Progenitor cell of endocrine pancreas (in vitro differentiated cells): ENCODE measurements around the gene ADGRD2. TPM values are rescaled to one million over a fixed set of nuclear protein-coding genes. Genes with fewer than 3 reads are reported as not detected.

Source experiments
- DNase-seq: peaks from one replicate; pipeline ENCODE4 v3.0.0; 2021; ENCODE audit warnings: low spot score; ENCODE audit not compliant: unreplicated experiment
- H3K27ac Mint-ChIP-seq: 2 replicates; pipeline ENCODE4 v1.8.0; 2021; ENCODE audit warnings: mild to moderate bottlenecking, moderate library complexity, mixed read lengths
- H3K27me3 Mint-ChIP-seq: 2 replicates; pipeline ENCODE4 v1.8.0; 2021; ENCODE audit warnings: mixed read lengths
- H3K36me3 Mint-ChIP-seq: 2 replicates; pipeline ENCODE4 v1.8.0; 2022; ENCODE audit warnings: mixed read lengths; ENCODE audit not compliant: insufficient read depth
- H3K4me1 Mint-ChIP-seq: 2 replicates; pipeline ENCODE4 v1.8.0; 2021; ENCODE audit warnings: low read depth, mixed read lengths
- H3K4me3 Mint-ChIP-seq: 2 replicates; pipeline ENCODE4 v1.8.0; 2021; ENCODE audit warnings: low read depth, mild to moderate bottlenecking, moderate library complexity, mixed read lengths
- H3K9me3 Mint-ChIP-seq: 2 replicates; pipeline ENCODE4 v1.8.0; 2021; ENCODE audit warnings: low read depth, mixed read lengths
- CTCF ChIP-seq: fragments of 200-600 bp; sonication (generic); IDR thresholded peaks from one replicate; pipeline ENCODE4 v1.5.0; 2021; ENCODE audit warnings: antibody characterized with exemption, mild to moderate bottlenecking; ENCODE audit not compliant: unreplicated experiment
- long read RNA-seq: library from polyadenylated mRNA; unstranded; transcript quantifications from one replicate; pipeline ENCODE4 v2.0.0, GENCODE V29; 2020
- total RNA-seq: library from RNA; stranded (reverse); gene quantifications from 2 replicates; pipeline ENCODE4 v1.2.1, GENCODE V29; 2021

Gene ADGRD2, protein sequence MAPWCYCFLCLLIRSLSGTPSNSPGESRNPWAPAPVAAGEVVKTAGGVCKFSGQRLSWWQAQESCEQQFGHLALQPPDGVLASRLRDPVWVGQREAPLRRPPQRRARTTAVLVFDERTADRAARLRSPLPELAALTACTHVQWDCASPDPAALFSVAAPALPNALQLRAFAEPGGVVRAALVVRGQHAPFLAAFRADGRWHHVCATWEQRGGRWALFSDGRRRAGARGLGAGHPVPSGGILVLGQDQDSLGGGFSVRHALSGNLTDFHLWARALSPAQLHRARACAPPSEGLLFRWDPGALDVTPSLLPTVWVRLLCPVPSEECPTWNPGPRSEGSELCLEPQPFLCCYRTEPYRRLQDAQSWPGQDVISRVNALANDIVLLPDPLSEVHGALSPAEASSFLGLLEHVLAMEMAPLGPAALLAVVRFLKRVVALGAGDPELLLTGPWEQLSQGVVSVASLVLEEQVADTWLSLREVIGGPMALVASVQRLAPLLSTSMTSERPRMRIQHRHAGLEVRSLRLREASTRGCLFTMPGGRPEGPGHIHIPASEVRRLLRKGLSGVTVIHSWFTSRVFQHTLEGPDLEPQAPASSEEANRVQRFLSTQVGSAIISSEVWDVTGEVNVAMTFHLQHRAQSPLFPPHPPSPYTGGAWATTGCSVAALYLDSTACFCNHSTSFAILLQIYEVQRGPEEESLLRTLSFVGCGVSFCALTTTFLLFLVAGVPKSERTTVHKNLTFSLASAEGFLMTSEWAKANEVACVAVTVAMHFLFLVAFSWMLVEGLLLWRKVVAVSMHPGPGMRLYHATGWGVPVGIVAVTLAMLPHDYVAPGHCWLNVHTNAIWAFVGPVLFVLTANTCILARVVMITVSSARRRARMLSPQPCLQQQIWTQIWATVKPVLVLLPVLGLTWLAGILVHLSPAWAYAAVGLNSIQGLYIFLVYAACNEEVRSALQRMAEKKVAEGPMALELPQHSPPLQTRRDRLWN
- not detected in 2 replicates for total RNA-seq
- long read RNA-seq = 0 reads

DNA sequence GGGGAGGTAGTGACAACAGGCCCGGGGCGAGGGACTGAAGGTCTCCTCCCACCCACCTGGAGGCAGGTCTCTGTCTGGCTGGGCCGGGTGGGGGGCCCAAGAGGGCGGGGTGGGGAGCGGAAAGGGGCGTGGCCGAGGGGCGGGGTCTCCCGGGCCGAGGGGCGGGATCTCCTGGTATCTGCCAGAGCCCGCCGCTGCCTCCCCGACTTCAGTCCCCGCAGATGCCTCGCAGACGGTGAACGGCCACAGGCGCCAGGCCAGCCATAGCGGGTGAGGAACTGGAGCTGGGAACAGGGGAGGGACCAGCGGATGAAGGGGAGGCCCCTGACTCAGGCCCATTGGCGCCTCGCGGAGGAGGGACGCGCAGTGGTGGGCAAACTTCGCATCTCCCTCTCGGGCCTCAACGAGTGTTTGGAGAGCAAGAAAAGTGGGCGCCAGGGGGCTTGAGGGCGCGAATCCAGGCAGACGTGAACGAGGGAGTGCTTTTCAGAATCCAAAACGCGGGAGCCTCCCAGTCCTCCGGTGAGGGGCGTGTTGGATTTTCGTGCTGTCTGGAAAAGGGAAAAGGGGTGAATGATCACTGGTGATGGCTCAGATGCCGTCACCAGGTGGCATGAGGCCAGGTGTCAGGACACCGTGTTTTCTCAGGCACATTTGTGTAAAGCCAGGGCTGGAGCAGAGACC lies at the start of gene ADGRD2:
TSS of gene ADGRD2 (plus strand) at position 211 of the 684 bp plus-strand sequence. CDS start 1,216 bp downstream, outside the sequence.
- Mint-ChIP-seq H3K4me1 (peaks cover 4% of the 10 kb centered on the region), H3K27me3 (peaks cover 51% of the 10 kb centered on the region), H3K36me3 (no peaks in the 10 kb centered on the region), H3K27ac (no peak within 1 kb of the TSS), H3K4me3 (peak within 1 kb of the TSS; percentile 53), H3K9me3 (no peaks in the 10 kb centered on the region)
- peak; percentile 39 for DNase-seq
- no peak for TF ChIP-seq CTCF

DNA sequence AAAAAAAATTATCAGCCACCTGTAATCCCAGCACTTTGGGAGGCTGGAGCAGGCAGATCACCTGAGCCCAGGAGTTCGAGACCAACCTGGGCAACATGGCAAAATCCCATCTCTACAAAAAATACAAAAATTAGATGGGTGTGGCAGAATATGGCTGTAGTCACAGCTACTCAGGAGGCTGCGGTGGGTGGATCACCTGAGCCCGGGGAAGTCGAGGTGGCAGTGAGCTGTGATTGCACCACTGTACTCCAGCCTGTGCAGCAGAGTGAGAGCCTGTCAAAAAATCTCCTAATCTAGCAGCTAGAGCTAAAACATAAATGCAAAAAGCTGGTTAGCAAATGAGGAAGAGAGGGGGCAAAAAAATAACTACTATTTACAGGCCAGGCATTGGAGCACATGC lies 47.0 kb upstream of the ADGRD2 start:
- Mint-ChIP-seq H3K27me3 (no peaks in the 10 kb centered on the region), H3K4me1 (no peaks in the 10 kb centered on the region), H3K9me3 (no peaks in the 10 kb centered on the region), H3K36me3 (peaks cover 24% of the 10 kb centered on the region), H3K27ac (no peak overlapping the region), H3K4me3 (no peak overlapping the region)
- DNase-seq = no peak
- TF ChIP-seq CTCF = no peak

- Mint-ChIP-seq H3K4me3 (no peak overlapping the region), H3K27ac (no peak overlapping the region), H3K27me3 (no peaks in the 10 kb centered on the region), H3K9me3 (no peaks in the 10 kb centered on the region), H3K4me1 (peaks cover 4% of the 10 kb centered on the region), H3K36me3 (peaks cover 24% of the 10 kb centered on the region)
- no peak for DNase-seq
- TF ChIP-seq CTCF = no peak
Observed at GRCh38 chr9:124409410-124409809, 40.8 kb upstream of the ADGRD2 start.

DNA sequence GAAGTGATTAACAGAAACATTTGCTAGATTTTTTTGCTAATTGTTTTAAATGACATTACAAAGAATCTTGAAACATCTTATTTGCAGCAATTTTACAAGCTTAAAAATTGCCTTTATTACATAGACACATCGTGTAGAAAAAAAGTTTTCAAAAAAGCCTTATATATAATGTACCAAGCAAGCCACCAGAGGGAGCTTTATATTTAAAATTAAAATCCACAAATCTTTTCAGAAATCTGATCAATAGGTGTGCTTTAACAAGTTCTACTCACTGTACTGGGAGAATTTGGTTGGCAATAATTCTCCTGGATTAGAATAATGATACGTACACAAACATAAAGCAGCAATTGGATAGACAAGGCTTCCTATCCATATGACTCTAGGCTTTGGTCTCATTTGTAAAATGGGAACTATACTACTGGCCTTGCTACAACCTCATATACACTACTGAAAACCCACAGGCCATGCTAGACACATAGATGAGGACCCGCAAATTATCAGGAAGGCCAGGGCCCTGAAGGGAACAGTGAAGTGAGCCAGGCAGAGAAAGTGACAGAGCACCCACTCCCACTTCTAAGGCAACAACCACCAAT lies 39.8 kb upstream of the ADGRD2 start:
- no peaks in the 10 kb centered on the region for H3K27me3 Mint-ChIP-seq
- H3K4me1 Mint-ChIP-seq = peaks cover 9% of the 10 kb centered on the region
- peaks cover 21% of the 10 kb centered on the region for H3K36me3 Mint-ChIP-seq
- no peak overlapping the region for H3K27ac Mint-ChIP-seq
- peak; percentile 54 for TF ChIP-seq CTCF
- no peak overlapping the region for H3K4me3 Mint-ChIP-seq
- DNase-seq = no peak
- peaks cover 1% of the 10 kb centered on the region for H3K9me3 Mint-ChIP-seq
